Measurements from ENCODE around the gene RAB9B.
A peak's percentile ranks its signal among the peaks of the same experiment; 100 is the strongest.
"Not testable (repeated sequence)": the region's sequence is repeated elsewhere in the genome, so short reads cannot be mapped to it uniquely, and the experiment has no call there.

RAB9B gene

GRCh38 chrX:103823591-103823990, 8.5 kb downstream of the RAB9B start:
- intact Hi-C loops (cut with DNase I; ENCODE audit: low total_unique reads), result no loop called here
- TF ChIP-seq, protein P1, sequence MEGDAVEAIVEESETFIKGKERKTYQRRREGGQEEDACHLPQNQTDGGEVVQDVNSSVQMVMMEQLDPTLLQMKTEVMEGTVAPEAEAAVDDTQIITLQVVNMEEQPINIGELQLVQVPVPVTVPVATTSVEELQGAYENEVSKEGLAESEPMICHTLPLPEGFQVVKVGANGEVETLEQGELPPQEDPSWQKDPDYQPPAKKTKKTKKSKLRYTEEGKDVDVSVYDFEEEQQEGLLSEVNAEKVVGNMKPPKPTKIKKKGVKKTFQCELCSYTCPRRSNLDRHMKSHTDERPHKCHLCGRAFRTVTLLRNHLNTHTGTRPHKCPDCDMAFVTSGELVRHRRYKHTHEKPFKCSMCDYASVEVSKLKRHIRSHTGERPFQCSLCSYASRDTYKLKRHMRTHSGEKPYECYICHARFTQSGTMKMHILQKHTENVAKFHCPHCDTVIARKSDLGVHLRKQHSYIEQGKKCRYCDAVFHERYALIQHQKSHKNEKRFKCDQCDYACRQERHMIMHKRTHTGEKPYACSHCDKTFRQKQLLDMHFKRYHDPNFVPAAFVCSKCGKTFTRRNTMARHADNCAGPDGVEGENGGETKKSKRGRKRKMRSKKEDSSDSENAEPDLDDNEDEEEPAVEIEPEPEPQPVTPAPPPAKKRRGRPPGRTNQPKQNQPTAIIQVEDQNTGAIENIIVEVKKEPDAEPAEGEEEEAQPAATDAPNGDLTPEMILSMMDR (IDR thresholded peaks at IDR 0.05), result no peak
- Histone ChIP-seq H3K9me3 (no peaks in the 10 kb centered on the region), H3K36me3 (no peaks in the 10 kb centered on the region), H3K27me3 (no peaks in the 10 kb centered on the region), H3K4me1 (peaks cover 0 to 10% (median 0%) of the 10 kb centered on the region in 4 donors), H3K4me3 (no peak overlapping the region), H3K27ac (no peak overlapping the region)
- DNase-seq, result no peak

- H3K4me1 ChIP-seq; H3K36me3 ChIP-seq; H3K9me3 ChIP-seq; H3K4me3 ChIP-seq; H3K27me3 ChIP-seq; H3K27ac ChIP-seq; intact Hi-C loops (cut with DNase I; ENCODE audit: low total_unique reads); DNase-seq: not testable (repeated sequence)
These were observed 11.3 kb downstream of the RAB9B start for GRCh38 chrX:103820802-103821201.

GRCh38 chrX:103818842-103819619, 13.0 kb downstream of the RAB9B start:
- DNase-seq, result no peak

DNA sequence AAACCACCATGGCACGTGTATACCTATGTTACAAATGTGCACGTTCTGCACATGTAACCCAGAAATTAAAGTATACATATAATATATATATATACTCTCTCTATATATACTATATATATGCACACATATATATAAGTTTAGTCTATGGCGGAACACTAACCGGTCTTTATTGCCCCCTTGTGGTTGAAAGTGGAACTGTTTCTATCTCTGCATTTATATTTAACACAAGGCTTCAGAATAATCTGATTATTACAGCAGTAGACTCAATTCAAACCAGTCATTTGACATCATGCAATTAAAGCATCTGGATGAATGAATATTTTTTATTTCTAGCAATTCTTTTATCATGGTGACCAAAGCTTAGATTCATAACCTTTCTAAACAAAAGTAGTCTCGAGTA, 14.6 kb downstream of the RAB9B start:
- H3K27me3 ChIP-seq, result no peaks in the 10 kb centered on the region
- TF ChIP-seq, protein P1 (IDR thresholded peaks at IDR 0.05), result peak; percentile 39 to 63
- no peaks in the 10 kb centered on the region for H3K4me1 ChIP-seq
- no peaks in the 10 kb centered on the region for H3K36me3 ChIP-seq
- no peak overlapping the region for H3K27ac ChIP-seq
- intact Hi-C loops (cut with DNase I; ENCODE audit: low total_unique reads), result loop anchor here (10.0 kb wide), 1 partner anchor 283 kb away; no protein-coding TSS in a partner anchor
- H3K4me3 ChIP-seq, result no peak overlapping the region
- DNase-seq, result no peak
- no peaks in the 10 kb centered on the region for H3K9me3 ChIP-seq

More at GRCh38 chrX:103818842-103819619, 13.0 kb downstream of the RAB9B start:
- no peak overlapping the region for H3K4me3 ChIP-seq
- no peaks in the 10 kb centered on the region for H3K9me3 ChIP-seq
- no peaks in the 10 kb centered on the region for H3K27me3 ChIP-seq
- no peak overlapping the region for H3K27ac ChIP-seq
- TF ChIP-seq, protein P1 (IDR thresholded peaks at IDR 0.05), result no peak
- intact Hi-C loops (cut with DNase I; ENCODE audit: low total_unique reads), result loop anchor here (10.0 kb wide), 1 partner anchor 284 kb away; no protein-coding TSS in a partner anchor
- no peaks in the 10 kb centered on the region for H3K36me3 ChIP-seq
- no peaks in the 10 kb centered on the region for H3K4me1 ChIP-seq

DNA sequence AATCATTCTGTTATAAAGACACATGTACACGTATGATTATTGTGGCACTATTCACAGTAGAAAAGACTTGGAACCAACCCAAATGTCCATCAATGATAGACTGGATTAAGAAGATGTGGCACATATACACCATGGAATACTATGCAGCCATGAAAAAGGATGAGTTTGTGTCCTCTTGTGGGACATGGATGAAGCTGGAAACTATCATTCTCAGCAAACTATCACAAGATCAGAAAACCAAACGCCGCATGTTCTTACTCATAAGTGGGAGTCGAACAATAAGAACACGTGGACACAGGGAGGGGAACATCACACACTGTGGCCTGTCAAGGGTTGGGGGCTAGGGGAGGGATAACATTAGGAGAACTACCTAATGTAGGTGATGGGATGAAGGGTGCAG, 15.0 kb downstream of the RAB9B start:
- H3K9me3 ChIP-seq, H3K36me3 ChIP-seq, DNase-seq, H3K27me3 ChIP-seq, H3K27ac ChIP-seq, H3K4me3 ChIP-seq, H3K4me1 ChIP-seq: not testable (repeated sequence)
- intact Hi-C loops (cut with DNase I; ENCODE audit: low total_unique reads), result loop anchor here (10.0 kb wide), 1 partner anchor 282 kb away; no protein-coding TSS in a partner anchor

GRCh38 chrX:103811858-103812257, 20.2 kb downstream of the RAB9B start:
- Histone ChIP-seq H3K27me3 (no peaks in the 10 kb centered on the region), H3K4me1 (no peaks in the 10 kb centered on the region), H3K27ac (no peak overlapping the region), H3K4me3 (no peak overlapping the region), H3K36me3 (no peaks in the 10 kb centered on the region), H3K9me3 (no peaks in the 10 kb centered on the region)
- intact Hi-C loops (cut with DNase I; ENCODE audit: low total_unique reads), result loop anchor here (5.0 to 10.0 kb wide), 2 partner anchors 120 to 277 kb away; no protein-coding TSS in a partner anchor
- TF ChIP-seq, protein P1 (IDR thresholded peaks at IDR 0.05), result no peak
- no peak for DNase-seq

Data from tibial artery (tissue), 4 donors.